Left renal pelvis (tissue), 4 donors: ENCODE data around the gene TRIM16. TPM values are rescaled to one million over a fixed set of nuclear protein-coding genes. Genes with fewer than 3 reads are reported as not detected.
"Not testable (repeated sequence)": the region's sequence is repeated elsewhere in the genome, so short reads cannot be mapped to it uniquely, and the experiment has no call there.

Experiments
- DNase-seq, 4 donors: peaks; one replicate each; pipeline ENCODE4 v3.0.0-alpha.2; 2013; ENCODE audit warnings: low read depth in 4 of 4, low spot score in 3 of 4
- polyA plus RNA-seq, 4 donors: library from polyadenylated mRNA; unstranded; fragments of 120-200 nt; gene quantifications; one replicate each; pipeline ENCODE4 v1.2.1, GENCODE V29; 2013; ENCODE audit not compliant: insufficient read length in 4 of 4

Gene TRIM16
- polyA plus RNA-seq, 4 donors = 21.9 to 27.8 (median 23.3) TPM

- no peak for DNase-seq
These were observed 24.4 kb downstream of the TRIM16 start for GRCh38 chr17:15659663-15660062.

GRCh38 chr17:15659236-15659635, 24.9 kb downstream of the TRIM16 start:
- no peak for DNase-seq

- no peak for DNase-seq
These were observed 25.8 kb downstream of the TRIM16 start for GRCh38 chr17:15658296-15658695.

GRCh38 chr17:15657868-15658267, 26.2 kb downstream of the TRIM16 start:
- no peak for DNase-seq

GRCh38 chr17:15654886-15655561, 29.1 kb downstream of the TRIM16 start:
- no peak for DNase-seq

GRCh38 chr17:15654401-15654800, 29.7 kb downstream of the TRIM16 start:
- DNase-seq = not testable (repeated sequence)

GRCh38 chr17:15652960-15653359, 31.2 kb downstream of the TRIM16 start:
- no peak for DNase-seq

GRCh38 chr17:15651583-15652110, 32.5 kb downstream of the TRIM16 start:
- DNase-seq = peak; percentile 76 to 90 (median 84)

GRCh38 chr17:15650741-15651582, 33.1 kb downstream of the TRIM16 start:
- no peak for DNase-seq

- DNase-seq = no peak
These were observed 34.2 kb downstream of the TRIM16 start for GRCh38 chr17:15649861-15650421.

GRCh38 chr17:15648386-15648785, 35.7 kb downstream of the TRIM16 start:
- no peak for DNase-seq

GRCh38 chr17:15645942-15646312, 38.2 kb downstream of the TRIM16 start:
- not testable (repeated sequence) for DNase-seq

GRCh38 chr17:15645099-15645941, 38.8 kb downstream of the TRIM16 start:
- DNase-seq = not testable (repeated sequence)

GRCh38 chr17:15642505-15643251, 41.4 kb downstream of the TRIM16 start:
- DNase-seq = not testable (repeated sequence)

GRCh38 chr17:15642014-15642413, 42.1 kb downstream of the TRIM16 start:
- DNase-seq = not testable (repeated sequence)

- not testable (repeated sequence) for DNase-seq
These were observed 53.1 kb downstream of the TRIM16 start for GRCh38 chr17:15630930-15631453.

- not testable (repeated sequence) for DNase-seq
These were observed 54.1 kb downstream of the TRIM16 start for GRCh38 chr17:15629991-15630390.

GRCh38 chr17:15623661-15624209, 60.4 kb downstream of the TRIM16 start:
- DNase-seq = not testable (repeated sequence)

- DNase-seq = not testable (repeated sequence)
These were observed 60.9 kb downstream of the TRIM16 start for GRCh38 chr17:15623255-15623654.
